Activated CD4-positive, alpha-beta T cell treated with anti-CD3 and anti-CD28 coated beads for 24 hours (primary cell): ENCODE data around the gene UBAP1.
"Not testable (repeated sequence)": the region's sequence is repeated elsewhere in the genome, so short reads cannot be mapped to it uniquely, and the experiment has no call there.

Source experiments
- DNase-seq, 2 donors: peaks; one replicate each; pipeline ENCODE4 v3.0.0-alpha.2; 2020; ENCODE audit warnings: low read depth in 2 of 2

UBAP1 gene

GRCh38 chr9:34262971-34263370 is 84.1 kb downstream of the UBAP1 start:
- DNase-seq = no peak

DNA sequence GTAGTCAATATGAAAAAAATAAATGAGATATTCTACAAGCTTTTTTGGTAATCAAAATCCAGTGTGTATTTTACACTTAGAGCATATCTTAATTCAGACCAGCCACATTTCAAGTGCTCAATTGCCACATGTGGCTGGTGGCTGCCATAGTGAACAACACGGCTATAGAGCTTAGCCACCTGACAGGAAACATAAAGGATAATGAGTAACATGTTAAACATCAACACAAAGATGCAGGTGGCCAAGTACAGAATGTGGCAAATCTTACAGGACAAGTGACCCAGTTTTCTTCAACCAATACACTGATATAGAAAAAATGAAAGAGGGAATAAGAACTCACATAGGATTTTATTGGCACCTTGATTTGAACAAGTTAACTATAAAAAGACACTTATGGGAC is 88.8 kb downstream of the UBAP1 start:
- no peak for DNase-seq

GRCh38 chr9:34271265-34272006 is 92.6 kb downstream of the UBAP1 start:
- no peak for DNase-seq

GRCh38 chr9:34272101-34272541 is 93.3 kb downstream of the UBAP1 start:
- no peak for DNase-seq

- DNase-seq = not testable (repeated sequence)
Measured at GRCh38 chr9:34273588-34273987, 94.7 kb downstream of the UBAP1 start.

DNA sequence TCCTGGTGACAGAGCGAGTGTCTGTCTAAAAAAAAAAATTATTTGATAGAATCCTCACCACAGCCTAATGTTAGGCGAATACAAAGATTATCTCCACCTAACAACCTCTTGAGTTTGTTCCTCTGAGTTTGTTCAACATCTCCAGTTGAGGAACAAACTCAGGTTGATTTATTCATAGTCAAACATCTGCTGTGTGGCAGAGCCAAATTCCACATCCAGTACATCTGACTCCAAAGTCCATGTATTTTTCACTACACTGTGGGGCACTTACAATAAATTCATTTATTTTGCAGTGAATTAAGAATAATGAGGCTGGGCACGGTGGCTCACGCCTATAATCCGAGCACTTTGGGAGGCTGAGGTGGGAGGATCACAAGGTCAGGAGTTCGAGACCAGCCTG is 97.0 kb downstream of the UBAP1 start:
- no peak for DNase-seq

DNA sequence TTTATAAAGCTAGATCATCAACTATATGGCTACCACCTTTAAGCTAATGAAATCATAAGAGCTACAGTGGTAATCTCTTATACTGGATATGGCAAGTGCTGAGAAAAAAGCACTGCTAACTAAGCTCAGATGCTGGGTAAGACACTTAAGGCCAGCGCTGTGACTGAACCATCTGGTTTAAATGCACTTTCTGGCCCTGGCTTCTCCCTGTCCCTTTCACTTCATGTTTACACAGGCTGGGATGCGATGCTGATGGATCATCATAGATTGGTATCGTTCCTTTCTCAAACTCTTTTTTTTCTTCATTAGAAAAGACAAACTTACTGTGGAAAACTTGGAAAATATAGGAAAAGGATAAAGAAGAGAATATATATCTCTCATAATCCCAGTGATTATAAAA is 97.9 kb downstream of the UBAP1 start:
- DNase-seq = no peak

GRCh38 chr9:34279411-34279810 is 100.6 kb downstream of the UBAP1 start:
- no peak for DNase-seq

- DNase-seq = no peak
Measured at GRCh38 chr9:34282096-34282495, 103.3 kb downstream of the UBAP1 start.

- DNase-seq = no peak
Measured at GRCh38 chr9:34289159-34289558, 110.3 kb downstream of the UBAP1 start.

DNA sequence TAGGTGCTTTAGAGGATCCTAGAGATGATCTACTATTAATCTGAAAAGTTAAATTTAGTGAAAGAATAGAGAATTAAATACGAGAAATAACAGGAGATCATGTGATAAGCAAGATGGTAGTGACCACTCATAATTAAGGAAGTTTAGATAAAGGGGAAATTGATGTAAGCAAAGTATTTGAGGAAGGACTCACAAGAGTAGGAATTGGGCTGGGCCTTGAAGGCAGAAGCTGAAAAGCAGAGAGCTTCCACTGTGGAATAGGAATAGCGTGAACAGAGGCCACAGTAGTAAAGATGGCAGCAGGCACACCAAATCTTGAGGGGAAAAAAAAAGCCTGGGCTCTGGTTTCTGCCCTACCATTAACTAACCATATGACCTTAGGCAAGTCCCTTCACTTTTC is 112.2 kb downstream of the UBAP1 start:
- DNase-seq = no peak

- no peak for DNase-seq
Measured at GRCh38 chr9:34291423-34291822, 112.6 kb downstream of the UBAP1 start.

GRCh38 chr9:34292552-34292951 is 113.7 kb downstream of the UBAP1 start:
- DNase-seq = no peak

- not testable (repeated sequence) for DNase-seq
Measured at GRCh38 chr9:34301064-34301463, 122.2 kb downstream of the UBAP1 start.
